Activated B cell treated with CpG ODN at 0.5 μM for 24 hours (primary cell): ENCODE data around the gene PPIL4. TPM values are rescaled to one million over a fixed set of nuclear protein-coding genes. Genes with fewer than 3 reads are reported as not detected.

Experiments
- ATAC-seq: fragments of 200-7000 bp; cut with Tn5 transposase; one replicate; pipeline ENCODE4 v1.10.0; 2021; ENCODE audit warnings: low read depth, mild to moderate bottlenecking, moderate library complexity
- CTCF ChIA-PET: fragments of 350-600 bp; sonication (Branson Sonifier 250); formaldehyde crosslinking; loops from one replicate; lab custom pipeline; 2021; ENCODE audit warnings: antibody characterized with exemption; lab: Charles Lee
- POLR2A ChIA-PET: fragments of 350-600 bp; sonication (Branson Sonifier 250); formaldehyde crosslinking; loops from one replicate; lab custom pipeline; 2021; ENCODE audit warnings: antibody characterized with exemption; lab: Charles Lee
- DNase-seq: peaks from one replicate; pipeline ENCODE4 v3.0.0; 2022
- H3K27ac Mint-ChIP-seq: one replicate; pipeline ENCODE4 v1.8.0; 2020; ENCODE audit warnings: mixed read lengths
- H3K27me3 Mint-ChIP-seq: one replicate; pipeline ENCODE4 v1.8.0; 2021; ENCODE audit warnings: mixed read lengths
- H3K36me3 Mint-ChIP-seq: one replicate; pipeline ENCODE4 v1.8.0; 2021; ENCODE audit warnings: low read depth, mixed read lengths
- H3K4me1 Mint-ChIP-seq: one replicate; pipeline ENCODE4 v1.8.0; 2021; ENCODE audit warnings: mixed read lengths
- H3K4me3 Mint-ChIP-seq: one replicate; pipeline ENCODE4 v1.8.0; 2020; ENCODE audit warnings: mild to moderate bottlenecking, mixed read lengths
- H3K9me3 Mint-ChIP-seq: one replicate; pipeline ENCODE4 v1.8.0; 2020; ENCODE audit warnings: mixed read lengths
- CTCF ChIP-seq: fragments of 200-600 bp; IDR thresholded peaks from one replicate; pipeline ENCODE4 v1.8.0; 2022; ENCODE audit warnings: antibody characterized with exemption, mild to moderate bottlenecking
- intact Hi-C: fragments of 100-400 bp; cut with micrococcal nuclease; formaldehyde crosslinking; loops from one replicate; pipeline ENCODE4 v1.15.1; 2024
- total RNA-seq: library from RNA; stranded (reverse); gene quantifications from 2 replicates; pipeline ENCODE4 v1.2.3, GENCODE V29; 2022

The PPIL4 gene
- total RNA-seq, 1 donor from 2014 or later: 24.0 TPM

DNA sequence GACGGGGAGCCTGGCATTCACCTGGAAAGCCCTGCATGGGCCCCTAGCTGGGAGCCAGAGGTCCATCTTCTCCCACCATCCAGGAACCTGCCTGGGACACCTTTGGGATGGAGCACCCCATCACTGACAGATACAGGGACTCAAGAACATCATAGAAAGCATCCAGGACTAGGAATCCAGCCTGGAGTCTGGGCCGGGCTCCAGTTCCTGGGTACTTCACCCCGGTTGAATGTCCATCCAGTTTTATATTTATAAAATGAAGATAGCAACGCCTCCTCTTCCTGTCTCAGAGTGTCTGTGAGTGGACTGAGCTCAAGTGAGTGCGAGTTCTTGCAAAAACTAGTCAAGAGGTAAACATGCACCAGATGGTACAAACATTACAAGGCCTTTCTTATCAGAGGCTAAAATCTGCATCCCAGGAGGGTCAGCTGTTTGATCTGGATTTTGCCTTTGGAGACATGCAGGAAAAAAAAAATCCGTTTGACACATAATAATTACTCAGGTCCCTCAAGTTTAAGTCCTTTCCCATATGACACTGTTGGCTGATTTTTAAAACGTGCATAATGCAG, 88.4 kb downstream of the PPIL4 start:
- POLR2A ChIA-PET: interaction anchor here (1.1 kb wide), 1 partner anchor 16 kb away, joined by 3 read pairs; no protein-coding TSS in a partner anchor
- no peak overlapping the region for H3K27ac Mint-ChIP-seq

DNA sequence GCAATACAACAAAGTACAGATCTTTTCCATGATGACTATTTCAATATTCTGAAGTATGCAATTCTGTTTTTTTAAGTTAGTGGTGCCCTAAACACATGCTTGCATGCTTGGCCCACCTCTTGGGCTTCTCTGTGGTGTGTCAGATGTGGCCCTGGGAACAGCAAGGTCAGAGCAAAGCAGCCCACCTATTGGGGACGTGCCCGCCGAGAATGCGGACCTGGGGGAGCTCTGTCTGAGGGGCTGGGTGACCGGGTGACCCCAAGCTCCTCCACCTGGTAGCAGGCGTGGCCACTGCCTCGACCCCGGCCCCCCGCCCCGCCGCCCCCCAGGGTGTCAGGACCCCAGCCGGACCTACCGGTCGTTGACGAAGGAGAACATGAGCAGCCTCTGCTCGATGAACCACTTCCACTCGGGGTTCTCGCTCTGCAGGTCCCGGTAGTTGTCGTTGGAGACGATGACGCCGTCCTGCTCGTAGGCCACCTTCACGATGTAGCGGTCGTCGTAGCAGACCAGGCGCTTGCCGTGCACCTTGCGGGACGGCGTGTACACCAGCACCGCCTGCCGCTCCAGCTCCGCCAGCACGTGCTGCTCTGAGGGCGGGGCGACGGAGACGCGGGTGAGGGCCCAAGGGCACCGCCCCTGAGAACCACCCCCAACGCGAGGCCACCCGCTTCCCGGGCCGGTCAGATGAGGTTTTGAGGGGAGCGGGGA, 89.4 kb downstream of the PPIL4 start:
- TF ChIP-seq CTCF: no peak
- H3K4me1 Mint-ChIP-seq: peaks cover 18% of the 10 kb centered on the region
- H3K4me3 Mint-ChIP-seq: no peak overlapping the region
- no peak for ATAC-seq
- ChIA-PET POLR2A (interaction anchor here (1.1 to 1.6 kb wide), 2 partner anchors 11 to 17 kb away, joined by 3 to 5 read pairs; no protein-coding TSS in a partner anchor), CTCF (no interaction called here)
- H3K9me3 Mint-ChIP-seq: no peaks in the 10 kb centered on the region
- no peak overlapping the region for H3K27ac Mint-ChIP-seq
- DNase-seq: no peak
- H3K27me3 Mint-ChIP-seq: no peaks in the 10 kb centered on the region
- H3K36me3 Mint-ChIP-seq: peaks cover 93% of the 10 kb centered on the region
- intact Hi-C loops: no loop called here

More for the DNA sequence above, 88.4 kb downstream of the PPIL4 start:
- DNase-seq (no peak), ATAC-seq (no peak)
- Mint-ChIP-seq H3K4me1 (peaks cover 25% of the 10 kb centered on the region), H3K27me3 (no peaks in the 10 kb centered on the region), H3K4me3 (no peak overlapping the region), H3K9me3 (no peaks in the 10 kb centered on the region), H3K36me3 (peaks cover 93% of the 10 kb centered on the region)
- CTCF ChIA-PET: no interaction called here
- intact Hi-C loops: no loop called here
- no peak for TF ChIP-seq CTCF

- Mint-ChIP-seq H3K4me1 (peaks cover 14% of the 10 kb centered on the region), H3K4me3 (no peak overlapping the region), H3K9me3 (no peaks in the 10 kb centered on the region), H3K36me3 (peaks cover 86% of the 10 kb centered on the region), H3K27me3 (no peaks in the 10 kb centered on the region), H3K27ac (peak overlapping the region; percentile 56)
- ChIA-PET CTCF (interaction anchor here (1.1 kb wide), 1 partner anchor 23 kb away, joined by 3 read pairs; no protein-coding TSS in a partner anchor), POLR2A (interaction anchor here (1.1 to 1.8 kb wide), 3 partner anchors 10 to 30 kb away, joined by 3 to 5 read pairs (median 4); partner anchors contain the start of gene ZC3H12D)
- ATAC-seq (no peak), DNase-seq (no peak)
- intact Hi-C loops: no loop called here
- no peak for TF ChIP-seq CTCF
Measured at GRCh38 chr6:149455031-149455732, 90.7 kb downstream of the PPIL4 start.

Other genes starting within 250 kb of the PPIL4 start
- gene TAB2, start 228.3 kb downstream of the PPIL4 start, total RNA-seq: 62.8 and 69.0 TPM in 2 replicates
- 6.7 and 7.9 TPM in 2 replicates for gene SUMO4, start 145.8 kb downstream of the PPIL4 start, total RNA-seq
- 184 and 225 TPM in 2 replicates for gene ZC3H12D, start 61.0 kb downstream of the PPIL4 start, total RNA-seq
- 15.4 and 18.0 TPM in 2 replicates for gene GINM1, start 20.3 kb upstream of the PPIL4 start, total RNA-seq
- 17.8 and 19.2 TPM in 2 replicates for gene KATNA1, start 102.7 kb upstream of the PPIL4 start, total RNA-seq
- 34.6 and 42.0 TPM in 2 replicates for gene LATS1, start 172.1 kb upstream of the PPIL4 start, total RNA-seq
- gene NUP43, start 200.5 kb upstream of the PPIL4 start, total RNA-seq: 46.9 and 50.4 TPM in 2 replicates
- 44.9 and 50.8 TPM in 2 replicates for gene PCMT1, start 203.7 kb upstream of the PPIL4 start, total RNA-seq